Mucosa of descending colon (tissue), 3 donors: Measurements from ENCODE around the gene PCBP4. TPM values are rescaled to one million over a fixed set of nuclear protein-coding genes. Genes with fewer than 3 reads are reported as not detected.
"Not testable (repeated sequence)": the region's sequence is repeated elsewhere in the genome, so short reads cannot be mapped to it uniquely, and the experiment has no call there.

Experiments
- ATAC-seq: fragments of 200-7000 bp; cut with Tn5 transposase; one replicate; pipeline ENCODE4 v1.9.1; 2020; ENCODE audit warnings: mild to moderate bottlenecking, moderate library complexity
- DNase-seq, 3 donors: peaks; one replicate each; pipeline ENCODE4 v3.0.0-alpha.2; 2020
- H3K36me3 ChIP-seq: fragments of 200-600 bp; one replicate; pipeline ENCODE4 v1.8.0; 2021; ENCODE audit warnings: low read depth, mild to moderate bottlenecking
- H3K4me1 ChIP-seq: fragments of 200-600 bp; one replicate; pipeline ENCODE4 v1.8.0; 2021; ENCODE audit warnings: low read depth, mild to moderate bottlenecking
- H3K4me3 ChIP-seq: fragments of 200-600 bp; one replicate; pipeline ENCODE4 v1.8.0; 2021; ENCODE audit warnings: mild to moderate bottlenecking
- H3K9me3 ChIP-seq: fragments of 200-600 bp; one replicate; pipeline ENCODE4 v1.8.0; 2021; ENCODE audit warnings: mild to moderate bottlenecking
- intact Hi-C, 2 donors: fragments of 100-400 bp; cut with DNase I in 1 of 2; cut with micrococcal nuclease in 1 of 2; formaldehyde crosslinking; loops; one replicate each; pipeline versions ENCODE4 v1.11.0 to v1.11.1; 2022; cut with DNase I, micrococcal nuclease
- total RNA-seq, 3 donors: library from RNA; stranded (reverse); fragmentation: NEBNext Ultra II Directional in 2 of 3; extraction: Animal tissue kit (Norgen Biotek cat#: 25700) in 2 of 3; gene quantifications; one replicate each; pipeline versions ENCODE4 v1.2.1 to v1.2.4, GENCODE V29; 2021 to 2023
- TF ChIP-seq, protein P1 (sequence below): fragments of 200-600 bp; IDR thresholded peaks from one replicate; pipeline ENCODE4 v1.8.0; 2022; ENCODE audit warnings: antibody characterized with exemption, mild to moderate bottlenecking
- donor health status: DM: no; HTN: no; CAD: no; lungs with moderate emphysema.
- donor health status: DM: no; HTN: no; CAD: no.
- donor health status: DM: no; HTN: yes; CAD: no.

Gene PCBP4
- total RNA-seq, 3 donors from 2014 or later: 17.8 to 41.9 (median 25.9) TPM

DNA sequence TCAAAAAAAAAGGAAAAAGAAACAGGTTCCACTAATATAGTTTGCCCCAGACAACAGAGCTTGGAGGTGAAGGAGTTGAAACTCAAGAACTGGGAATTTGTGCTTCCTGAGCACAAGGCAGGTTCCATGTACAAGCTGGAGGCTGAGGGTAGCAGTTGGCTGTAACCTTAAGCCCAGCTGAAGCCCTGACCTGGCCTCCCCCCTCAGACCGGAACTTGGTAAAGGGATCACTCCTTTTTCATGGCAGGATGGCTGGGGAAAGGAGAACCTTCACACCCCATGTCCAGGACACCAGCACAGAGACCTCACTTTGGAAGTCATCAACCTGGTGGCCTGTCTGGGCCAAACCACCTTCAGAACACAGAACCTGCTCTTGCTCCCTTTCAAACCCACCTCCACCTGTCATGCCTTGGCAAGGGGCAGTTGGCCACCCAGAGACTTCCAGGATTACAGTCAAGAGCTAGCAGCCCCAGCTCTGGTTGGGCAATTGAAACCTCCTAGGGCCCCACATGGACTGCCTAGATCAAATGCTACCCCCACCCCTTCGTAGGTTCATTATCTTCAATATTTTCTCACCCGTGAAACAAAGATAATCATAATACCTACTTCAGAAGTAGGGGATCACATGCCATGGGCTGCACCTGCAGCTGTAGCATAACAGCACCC is 24.9 kb upstream of the PCBP4 start:
- ATAC-seq (no peak), DNase-seq (no peak)
- Histone ChIP-seq H3K36me3 (no peaks in the 10 kb centered on the region), H3K9me3 (no peaks in the 10 kb centered on the region), H3K4me1 (peaks cover 16% of the 10 kb centered on the region), H3K4me3 (no peak overlapping the region)
- TF ChIP-seq, protein P1, sequence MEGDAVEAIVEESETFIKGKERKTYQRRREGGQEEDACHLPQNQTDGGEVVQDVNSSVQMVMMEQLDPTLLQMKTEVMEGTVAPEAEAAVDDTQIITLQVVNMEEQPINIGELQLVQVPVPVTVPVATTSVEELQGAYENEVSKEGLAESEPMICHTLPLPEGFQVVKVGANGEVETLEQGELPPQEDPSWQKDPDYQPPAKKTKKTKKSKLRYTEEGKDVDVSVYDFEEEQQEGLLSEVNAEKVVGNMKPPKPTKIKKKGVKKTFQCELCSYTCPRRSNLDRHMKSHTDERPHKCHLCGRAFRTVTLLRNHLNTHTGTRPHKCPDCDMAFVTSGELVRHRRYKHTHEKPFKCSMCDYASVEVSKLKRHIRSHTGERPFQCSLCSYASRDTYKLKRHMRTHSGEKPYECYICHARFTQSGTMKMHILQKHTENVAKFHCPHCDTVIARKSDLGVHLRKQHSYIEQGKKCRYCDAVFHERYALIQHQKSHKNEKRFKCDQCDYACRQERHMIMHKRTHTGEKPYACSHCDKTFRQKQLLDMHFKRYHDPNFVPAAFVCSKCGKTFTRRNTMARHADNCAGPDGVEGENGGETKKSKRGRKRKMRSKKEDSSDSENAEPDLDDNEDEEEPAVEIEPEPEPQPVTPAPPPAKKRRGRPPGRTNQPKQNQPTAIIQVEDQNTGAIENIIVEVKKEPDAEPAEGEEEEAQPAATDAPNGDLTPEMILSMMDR: no peak
- intact Hi-C loops: no loop called here

DNA sequence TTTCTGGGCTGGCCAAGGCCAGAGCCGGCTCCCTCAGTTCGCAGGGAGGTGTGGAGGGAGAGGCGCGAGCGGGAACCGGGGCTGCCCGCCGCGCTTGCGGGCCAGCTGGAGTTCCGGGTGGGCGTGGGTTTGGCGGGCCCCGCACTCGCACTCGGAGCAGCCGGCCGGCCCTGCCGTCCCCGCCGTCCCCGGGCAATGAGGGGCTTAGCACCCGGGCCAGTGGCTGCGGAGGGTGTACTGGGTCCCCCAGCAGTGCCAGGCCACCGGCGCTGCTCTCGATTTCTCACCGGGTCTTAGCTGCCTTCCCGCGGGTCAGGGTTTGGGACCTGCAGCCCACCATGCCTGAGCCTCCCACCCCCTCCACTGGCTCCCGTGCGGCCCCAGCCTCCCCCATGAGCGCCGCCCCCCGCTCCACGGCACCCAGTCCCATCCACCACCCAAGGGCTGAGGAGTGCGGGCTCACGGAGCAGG is 23.3 kb upstream of the PCBP4 start:
- H3K36me3 ChIP-seq, intact Hi-C loops, ATAC-seq, H3K9me3 ChIP-seq, H3K4me3 ChIP-seq: not testable (repeated sequence)
- peak in 1 of 3 donors; percentile 32 for DNase-seq
- H3K4me1 ChIP-seq: peaks cover 18% of the 10 kb centered on the region

DNA sequence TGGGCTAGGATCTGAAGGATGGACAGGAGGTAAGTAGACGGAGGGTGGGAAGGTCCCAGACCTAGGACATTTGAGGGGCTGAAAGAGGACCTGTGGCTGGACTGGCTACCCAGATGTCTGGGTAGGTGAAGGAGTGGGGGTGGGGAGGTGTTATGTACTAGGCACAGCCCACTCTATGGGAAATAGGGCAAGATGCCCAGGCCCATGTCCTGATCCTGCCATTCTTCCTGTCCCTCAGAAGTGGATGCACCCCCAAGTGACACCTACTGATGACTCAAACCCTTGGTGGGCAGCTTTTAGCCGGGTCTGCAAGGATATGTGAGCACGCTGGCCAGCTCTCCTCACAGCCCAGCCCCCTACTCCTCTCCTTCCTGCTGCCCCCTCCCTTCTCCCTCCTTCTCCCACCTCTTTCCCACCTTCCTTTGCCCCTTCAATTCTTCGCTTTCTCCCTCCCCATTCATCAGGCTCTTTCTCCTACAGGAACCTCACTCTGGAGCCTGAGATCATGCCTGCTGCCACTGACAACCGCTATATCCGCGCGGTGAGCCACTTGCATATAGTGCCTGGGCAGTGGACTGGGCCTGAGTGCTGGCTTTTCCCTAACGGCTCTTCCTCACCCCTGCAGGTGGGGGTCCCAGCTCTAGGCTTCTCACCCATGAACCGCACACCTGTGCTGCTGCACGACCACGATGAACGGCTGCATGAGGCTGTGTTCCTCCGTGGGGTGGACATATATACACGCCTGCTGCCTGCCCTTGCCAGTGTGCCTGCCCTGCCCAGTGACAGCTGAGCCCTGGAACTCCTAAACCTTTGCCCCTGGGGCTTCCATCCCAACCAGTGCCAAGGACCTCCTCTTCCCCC is 21.3 kb upstream of the PCBP4 start:
- TF ChIP-seq, protein P1: no peak
- Histone ChIP-seq H3K4me1 (peaks cover 18% of the 10 kb centered on the region), H3K36me3 (no peaks in the 10 kb centered on the region), H3K4me3 (no peak overlapping the region), H3K9me3 (no peaks in the 10 kb centered on the region)
- ATAC-seq: no peak
- intact Hi-C loops: no loop called here
- DNase-seq: peak in 1 of 3 donors; percentile 30

DNA sequence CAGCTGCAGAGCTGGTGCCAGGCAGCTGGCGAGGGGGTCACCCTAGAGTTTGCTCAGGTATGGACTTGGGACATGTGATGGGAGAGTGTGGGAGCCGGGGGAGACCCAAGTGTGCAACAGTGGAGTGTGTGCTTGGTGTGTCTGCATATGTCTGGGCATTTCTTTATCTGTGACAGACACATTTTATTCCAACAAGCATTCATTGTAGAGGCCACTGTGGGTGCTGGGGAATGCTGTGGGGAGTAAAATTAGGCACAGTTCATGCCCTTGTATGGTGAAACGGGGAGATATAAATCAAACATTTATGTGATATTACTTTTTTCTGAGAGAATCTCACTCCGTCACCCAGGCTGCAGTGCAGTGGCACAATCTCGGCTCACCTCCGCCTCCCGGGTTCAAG is 20.3 kb upstream of the PCBP4 start:
- intact Hi-C loops: no loop called here
- H3K36me3 ChIP-seq: no peaks in the 10 kb centered on the region

DNA sequence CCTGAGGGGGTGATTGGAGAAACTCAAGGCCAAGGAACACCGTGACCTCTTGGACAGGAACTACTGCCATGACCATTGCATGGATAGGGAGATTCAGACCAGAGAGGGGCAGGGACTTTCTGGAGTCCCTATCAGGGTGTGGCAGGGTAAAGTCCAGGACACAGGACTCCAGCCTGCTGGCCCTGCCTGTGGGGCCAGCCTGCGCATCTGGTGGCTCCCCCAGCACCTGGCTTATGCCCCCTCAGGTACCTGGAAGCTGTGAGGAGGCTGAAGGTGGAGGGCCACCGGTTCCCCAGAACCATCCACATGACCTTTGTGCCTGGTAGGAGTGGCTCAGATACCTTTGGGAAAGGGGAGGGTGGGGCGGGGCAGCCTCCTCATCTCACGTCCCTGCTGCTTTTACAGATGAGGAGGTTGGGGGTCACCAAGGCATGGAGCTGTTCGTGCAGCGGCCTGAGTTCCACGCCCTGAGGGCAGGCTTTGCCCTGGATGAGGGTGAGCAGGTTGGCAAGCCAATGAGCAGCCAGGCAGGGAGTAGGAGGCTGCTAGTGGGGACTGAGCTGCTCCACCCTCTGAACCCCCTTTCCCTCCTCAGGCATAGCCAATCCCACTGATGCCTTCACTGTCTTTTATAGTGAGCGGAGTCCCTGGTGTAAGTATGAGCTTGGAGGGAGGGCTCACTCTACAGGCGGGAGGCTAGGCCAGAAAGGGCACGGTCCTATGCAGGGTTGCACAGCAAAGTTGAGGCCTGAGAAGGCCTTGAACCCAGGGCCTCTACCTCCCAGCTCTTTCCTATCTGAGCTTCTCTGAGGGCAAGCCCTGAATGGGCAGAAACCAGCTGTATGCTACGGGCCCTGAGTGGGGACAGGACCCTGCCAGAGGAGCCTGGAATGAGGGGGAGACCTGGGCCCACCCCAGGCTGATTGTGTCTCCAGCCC is 19.0 kb upstream of the PCBP4 start:
- H3K4me3 ChIP-seq: no peak overlapping the region
- no peaks in the 10 kb centered on the region for H3K36me3 ChIP-seq
- TF ChIP-seq, protein P1: no peak
- intact Hi-C loops: no loop called here
- no peaks in the 10 kb centered on the region for H3K9me3 ChIP-seq
- ATAC-seq: peak; percentile 42
- peak in 2 of 3 donors; percentile 66 to 71 for DNase-seq
- peaks cover 35% of the 10 kb centered on the region for H3K4me1 ChIP-seq

More for the DNA sequence above, 20.3 kb upstream of the PCBP4 start:
- Histone ChIP-seq H3K4me1 (peaks cover 22% of the 10 kb centered on the region), H3K4me3 (no peak overlapping the region), H3K9me3 (no peaks in the 10 kb centered on the region)
- TF ChIP-seq, protein P1: no peak
- no peak for DNase-seq
- ATAC-seq: no peak
